Hepatocyte (in vitro differentiated cells): ENCODE measurements around the gene OR52K1. TPM values are rescaled to one million over a fixed set of nuclear protein-coding genes. Genes with fewer than 3 reads are reported as not detected.

Source experiments
- DNase-seq: peaks from one replicate; pipeline ENCODE4 v3.0.0-alpha.2; 2016; ENCODE audit warnings: low spot score
- H2AFZ ChIP-seq: fragments of 200-600 bp; sonication (generic); 2 replicates; pipeline ENCODE4 v1.6.0; 2016; ENCODE audit warnings: antibody characterized with exemption, mild to moderate bottlenecking
- H3K27ac ChIP-seq: fragments of 200-600 bp; sonication (generic); 2 replicates; pipeline ENCODE4 v1.5.1; 2016; ENCODE audit warnings: mild to moderate bottlenecking
- H3K27me3 ChIP-seq: fragments of 200-600 bp; sonication (generic); 2 replicates; pipeline ENCODE4 v1.6.1; 2016
- H3K36me3 ChIP-seq: fragments of 200-600 bp; sonication (generic); replicated peaks from 2 replicates; pipeline ENCODE4 v1.5.1; 2016; ENCODE audit warnings: low read depth; ENCODE audit not compliant: insufficient read depth
- H3K4me1 ChIP-seq: fragments of 200-600 bp; sonication (generic); 2 replicates; pipeline ENCODE4 v1.5.1; 2016; ENCODE audit warnings: mild to moderate bottlenecking, moderate library complexity; ENCODE audit not compliant: insufficient read depth
- H3K4me2 ChIP-seq: fragments of 200-600 bp; sonication (generic); 2 replicates; pipeline ENCODE4 v1.6.0; 2016
- H3K4me3 ChIP-seq: fragments of 200-600 bp; sonication (generic); 2 replicates; pipeline ENCODE4 v1.5.1; 2016; ENCODE audit warnings: mild to moderate bottlenecking
- H3K79me2 ChIP-seq: fragments of 200-600 bp; sonication (generic); 2 replicates; pipeline ENCODE4 v1.6.0; 2017; ENCODE audit warnings: mild to moderate bottlenecking
- H3K9me2 ChIP-seq: fragments of 200-600 bp; sonication (generic); replicated peaks from 2 replicates; pipeline ENCODE4 v1.6.0; 2017; ENCODE audit warnings: mild to moderate bottlenecking; ENCODE audit not compliant: insufficient read depth
- H3K9me3 ChIP-seq: fragments of 200-600 bp; sonication (generic); 2 replicates; pipeline ENCODE4 v1.5.1; 2016; ENCODE audit warnings: low read depth, mild to moderate bottlenecking
- H4K20me1 ChIP-seq: fragments of 200-600 bp; sonication (generic); 2 replicates; pipeline ENCODE4 v1.6.0; 2016; ENCODE audit warnings: mild to moderate bottlenecking; ENCODE audit not compliant: insufficient read depth, poor library complexity, severe bottlenecking
- EZH2 ChIP-seq: fragments of 200-600 bp; sonication (generic); IDR thresholded peaks from 2 replicates; pipeline ENCODE4 v1.6.1; 2016; ENCODE audit warnings: antibody characterized with exemption, mild to moderate bottlenecking, borderline replicate concordance
- EZH2phosphoT487 ChIP-seq: fragments of 200-600 bp; sonication (generic); IDR thresholded peaks from one replicate; pipeline ENCODE4 v1.6.1; 2018; ENCODE audit warnings: antibody characterized with exemption, mild to moderate bottlenecking, low read depth, moderate library complexity; ENCODE audit not compliant: unreplicated experiment, severe bottlenecking
- WGBS: methylation state at CpG from one replicate; pipeline ENCODE4 v1.1.6; 2016; ENCODE audit warnings: low lambda C conversion rate; ENCODE audit errors: missing lambda C conversion rate; 5-methylcytosine and 5-hydroxymethylcytosine counted together
- polyA plus RNA-seq: library from polyadenylated mRNA; unstranded; fragments of >200 nt; fragmentation: Nextera tagmentation; extraction: Ambion mirVana; gene quantifications from 2 replicates; pipeline ENCODE4 v1.2.1, GENCODE V29; 2016
- total RNA-seq: library from RNA; depleted of rRNA; stranded (reverse); fragments of >200 nt; gene quantifications from 2 replicates; pipeline ENCODE4 v1.2.3, GENCODE V29; 2014
- TF ChIP-seq, protein P1 (sequence below): fragments of 200-600 bp; sonication (generic); IDR thresholded peaks from 2 replicates; pipeline ENCODE4 v1.5.1; 2016; ENCODE audit warnings: antibody characterized with exemption, mild to moderate bottlenecking; ENCODE audit not compliant: poor library complexity

OR52K1 gene
- total and polyA plus RNA-seq, 2 experiments from 2014 or later: 0.07 TPM; not detected in 1

DNA sequence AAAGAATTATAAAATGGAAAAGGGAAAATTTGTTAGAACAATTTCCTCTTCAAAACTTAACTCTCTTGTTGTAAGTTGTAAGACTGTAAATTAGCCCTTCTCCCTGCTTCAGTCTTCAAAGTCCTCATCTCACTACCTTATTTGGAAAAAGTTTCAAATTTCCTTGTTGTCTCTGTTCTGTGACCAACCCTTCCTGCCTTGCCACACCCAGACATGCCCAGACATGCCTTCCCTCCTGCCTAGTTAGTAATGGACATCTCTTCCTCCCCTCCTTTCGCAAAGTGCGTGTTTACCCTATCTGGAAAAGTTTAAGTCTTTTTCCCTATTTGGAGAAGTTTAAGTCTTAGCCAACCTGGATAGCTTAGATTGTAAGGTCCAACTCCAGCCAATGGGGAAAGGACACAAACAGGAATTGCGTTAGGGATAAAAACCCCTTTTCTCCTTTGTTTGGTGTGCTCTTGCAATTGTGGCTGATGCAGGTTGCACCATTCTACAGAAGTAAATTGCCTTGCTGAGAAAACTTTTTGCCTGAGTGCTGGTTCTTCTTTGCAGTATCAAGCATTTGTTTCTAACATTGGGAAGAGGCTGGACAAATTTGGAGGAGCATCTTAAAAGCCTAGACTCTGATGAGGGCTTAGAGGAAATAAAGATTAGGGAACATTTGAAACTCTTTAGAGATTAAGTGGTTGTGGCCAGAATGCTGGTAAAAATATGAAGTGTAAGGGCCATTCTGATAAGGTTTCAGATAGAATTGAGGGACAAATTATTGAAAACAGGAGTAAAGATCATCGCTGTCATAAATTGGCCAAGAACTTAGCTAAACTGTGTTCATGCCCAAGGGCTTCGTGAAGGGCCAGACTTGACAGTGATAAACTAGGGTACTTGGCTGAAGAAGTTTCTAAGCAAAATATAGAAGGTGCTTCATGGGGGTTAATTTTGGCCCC, 18.0 kb upstream of the OR52K1 start:
- DNase-seq: peak; percentile 56
- Histone ChIP-seq H2AFZ (no peak overlapping the region), H4K20me1 (no peaks in the 10 kb centered on the region), H3K4me1 (peaks cover 42% of the 10 kb centered on the region), H3K27ac (peak overlapping the region; percentile 96), H3K79me2 (no peaks in the 10 kb centered on the region), H3K27me3 (no peaks in the 10 kb centered on the region), H3K4me3 (no peak overlapping the region), H3K9me3 (no peaks in the 10 kb centered on the region), H3K4me2 (no peak overlapping the region), H3K9me2 (no peaks in the 10 kb centered on the region), H3K36me3 (no peaks in the 10 kb centered on the region)
- 72% methylated on average over 5 of the region's 5 CpGs for WGBS
- TF ChIP-seq, protein P1, sequence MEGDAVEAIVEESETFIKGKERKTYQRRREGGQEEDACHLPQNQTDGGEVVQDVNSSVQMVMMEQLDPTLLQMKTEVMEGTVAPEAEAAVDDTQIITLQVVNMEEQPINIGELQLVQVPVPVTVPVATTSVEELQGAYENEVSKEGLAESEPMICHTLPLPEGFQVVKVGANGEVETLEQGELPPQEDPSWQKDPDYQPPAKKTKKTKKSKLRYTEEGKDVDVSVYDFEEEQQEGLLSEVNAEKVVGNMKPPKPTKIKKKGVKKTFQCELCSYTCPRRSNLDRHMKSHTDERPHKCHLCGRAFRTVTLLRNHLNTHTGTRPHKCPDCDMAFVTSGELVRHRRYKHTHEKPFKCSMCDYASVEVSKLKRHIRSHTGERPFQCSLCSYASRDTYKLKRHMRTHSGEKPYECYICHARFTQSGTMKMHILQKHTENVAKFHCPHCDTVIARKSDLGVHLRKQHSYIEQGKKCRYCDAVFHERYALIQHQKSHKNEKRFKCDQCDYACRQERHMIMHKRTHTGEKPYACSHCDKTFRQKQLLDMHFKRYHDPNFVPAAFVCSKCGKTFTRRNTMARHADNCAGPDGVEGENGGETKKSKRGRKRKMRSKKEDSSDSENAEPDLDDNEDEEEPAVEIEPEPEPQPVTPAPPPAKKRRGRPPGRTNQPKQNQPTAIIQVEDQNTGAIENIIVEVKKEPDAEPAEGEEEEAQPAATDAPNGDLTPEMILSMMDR: no peak
- TF ChIP-seq EZH2phosphoT487 (no peak), EZH2 (no peak)

DNA sequence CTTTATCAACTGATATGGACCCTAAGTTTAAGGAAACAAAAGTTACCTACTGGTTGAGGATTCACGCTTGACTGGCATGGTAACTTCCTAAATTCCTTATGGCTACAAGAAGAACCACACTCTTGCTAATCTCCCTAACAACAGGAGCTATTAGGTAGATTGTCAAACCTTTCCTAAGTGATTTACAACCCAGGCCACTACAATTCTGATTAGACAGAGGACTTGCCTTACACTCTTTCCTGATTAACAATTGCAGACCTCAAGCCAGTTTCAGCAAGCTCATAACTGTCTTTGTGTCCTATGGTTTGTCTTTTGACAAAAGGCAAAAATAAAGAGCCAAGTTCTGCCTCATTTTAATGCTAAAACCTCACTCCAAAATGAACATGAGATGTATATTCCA, 17.0 kb upstream of the OR52K1 start:
- Histone ChIP-seq H2AFZ (no peak overlapping the region), H3K4me2 (no peak overlapping the region), H3K9me3 (no peaks in the 10 kb centered on the region), H3K36me3 (no peaks in the 10 kb centered on the region), H4K20me1 (no peaks in the 10 kb centered on the region), H3K9me2 (no peaks in the 10 kb centered on the region), H3K4me3 (no peak overlapping the region), H3K4me1 (peaks cover 36% of the 10 kb centered on the region), H3K27me3 (no peaks in the 10 kb centered on the region), H3K27ac (peak overlapping the region; percentile 96), H3K79me2 (no peaks in the 10 kb centered on the region)
- DNase-seq: no peak
- TF ChIP-seq EZH2: no peak
- TF ChIP-seq, protein P1: no peak
- no peak for TF ChIP-seq EZH2phosphoT487
- WGBS: 38% methylated on average over 1 of the region's 1 CpG

DNA sequence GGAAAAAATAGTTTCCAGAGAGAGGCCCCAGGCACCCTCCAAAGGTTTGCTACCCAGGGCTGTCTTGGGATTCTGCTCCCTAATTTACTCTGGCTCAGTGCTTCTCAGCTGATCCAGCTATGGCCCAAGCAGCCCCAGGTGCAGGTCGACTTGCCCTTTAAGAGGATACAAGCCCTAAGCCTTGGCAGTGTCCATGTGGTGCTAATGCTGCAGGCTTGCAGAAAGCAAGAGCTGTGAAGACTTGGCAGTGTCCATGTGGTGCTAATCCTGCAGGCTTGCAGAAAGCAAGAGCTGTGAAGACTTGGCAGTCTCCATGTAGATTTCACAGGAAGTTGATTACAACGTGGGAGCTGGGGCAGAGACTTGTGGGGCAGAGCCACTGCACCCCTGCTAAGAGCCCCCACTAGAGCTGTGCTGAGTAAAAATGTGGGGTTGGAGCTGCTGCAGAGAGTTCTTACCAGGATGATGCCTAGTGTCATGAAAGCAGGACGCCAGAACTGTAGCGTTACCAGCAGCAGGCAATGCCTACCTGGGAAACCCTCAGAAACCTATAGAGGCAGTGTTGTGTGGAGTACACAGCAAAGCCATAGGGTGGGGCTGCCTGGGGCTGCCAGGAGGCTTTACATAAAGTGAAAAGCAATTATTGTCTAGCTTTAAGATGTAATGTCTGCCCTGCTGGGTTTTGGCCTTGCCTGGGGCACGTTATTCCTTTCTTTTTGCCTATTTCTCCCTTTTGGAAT, 16.1 kb upstream of the OR52K1 start:
- no peaks in the 10 kb centered on the region for H3K79me2 ChIP-seq
- 54% methylated on average over 5 of the region's 5 CpGs for WGBS
- H3K27ac ChIP-seq: peak overlapping the region; percentile 96
- H2AFZ ChIP-seq: no peak overlapping the region
- H3K9me3 ChIP-seq: no peaks in the 10 kb centered on the region
- peak; percentile 41 for DNase-seq
- H3K9me2 ChIP-seq: no peaks in the 10 kb centered on the region
- H3K36me3 ChIP-seq: no peaks in the 10 kb centered on the region
- TF ChIP-seq, protein P1: peak; percentile 11
- TF ChIP-seq EZH2phosphoT487: no peak
- no peak for TF ChIP-seq EZH2
- H3K27me3 ChIP-seq: no peaks in the 10 kb centered on the region
- no peaks in the 10 kb centered on the region for H4K20me1 ChIP-seq
- H3K4me2 ChIP-seq: peak overlapping the region; percentile 30
- H3K4me1 ChIP-seq: peaks cover 30% of the 10 kb centered on the region
- no peak overlapping the region for H3K4me3 ChIP-seq
